ENCODE results near the gene ARHGEF33. TPM values are rescaled to one million over a fixed set of nuclear protein-coding genes. Genes with fewer than 3 reads are reported as not detected.

The ARHGEF33 gene
- total RNA-seq, 2 donors from 2014 or later = 0.14 to 0.19 TPM

DNA sequence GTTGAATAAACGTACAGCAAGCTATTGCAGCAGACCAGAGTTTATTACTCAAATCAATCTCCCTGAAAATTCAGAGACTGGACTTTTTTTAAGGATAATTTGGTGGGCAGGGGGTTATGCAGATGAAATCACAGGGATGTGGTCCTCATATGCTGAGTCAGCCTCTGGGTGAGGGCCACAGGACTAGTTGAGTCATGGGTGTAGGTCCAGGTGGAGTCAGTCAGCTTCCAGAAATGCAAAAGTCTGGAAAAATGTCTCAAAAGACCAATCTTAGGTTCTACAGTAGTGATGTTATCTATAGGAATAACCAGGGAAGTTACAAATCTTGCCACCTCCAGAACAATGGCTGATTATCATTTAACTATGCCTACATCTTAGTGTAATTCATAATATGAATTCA, 51.1 kb downstream of the ARHGEF33 start:
- Mint-ChIP-seq H3K27ac (no peak overlapping the region), H3K36me3 (no peaks in the 10 kb centered on the region), H3K9me3 (no peaks in the 10 kb centered on the region)
- no peak for ATAC-seq
- DNase-seq (ENCODE audit: low spot score in 2 of 2) = no peak

DNA sequence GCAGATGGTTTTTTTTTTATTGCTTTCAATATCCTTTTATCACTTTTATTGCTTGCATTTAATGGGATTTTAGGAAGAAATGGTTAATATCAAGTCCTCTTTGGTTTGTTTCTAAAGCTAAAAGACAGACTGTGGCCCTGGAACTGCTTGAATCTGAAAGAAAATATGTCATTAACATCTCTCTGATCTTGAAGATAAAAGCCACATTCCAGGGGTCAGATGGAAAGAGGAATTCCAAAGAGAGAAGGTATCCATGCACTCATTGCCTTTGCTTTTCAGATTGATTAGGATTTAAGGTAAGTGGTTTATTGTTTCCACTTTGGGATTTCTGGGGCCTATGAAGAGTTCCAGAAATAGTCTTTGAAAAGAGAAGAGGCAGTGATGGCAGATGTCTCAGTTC, 54.1 kb downstream of the ARHGEF33 start:
- H3K27ac Mint-ChIP-seq = no peak overlapping the region
- DNase-seq (ENCODE audit: low spot score in 2 of 2) (no peak), ATAC-seq (no peak)
- no peaks in the 10 kb centered on the region for H3K36me3 Mint-ChIP-seq
- no peaks in the 10 kb centered on the region for H3K9me3 Mint-ChIP-seq

DNA sequence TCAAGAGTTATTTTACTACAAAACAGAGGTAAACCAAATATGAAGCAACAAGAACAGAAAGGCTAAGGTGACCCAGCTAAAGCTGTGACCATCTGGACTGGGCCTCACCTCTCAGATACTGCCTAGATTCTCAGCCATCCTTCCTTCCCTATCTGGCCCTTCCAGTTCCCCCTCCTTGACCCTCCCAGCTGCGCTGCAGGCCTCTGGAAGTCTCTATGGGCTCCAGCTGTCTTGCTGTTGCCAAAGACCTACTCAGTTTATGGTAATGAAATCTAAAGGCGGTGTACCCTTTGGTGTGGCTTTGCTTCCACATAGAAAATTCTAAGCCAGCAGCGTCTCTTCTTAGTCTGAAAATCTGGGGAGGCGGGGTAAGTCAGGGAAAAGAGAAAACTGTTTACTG, 55.7 kb downstream of the ARHGEF33 start:
- no peak for ATAC-seq
- Mint-ChIP-seq H3K27ac (no peak overlapping the region), H3K9me3 (no peaks in the 10 kb centered on the region), H3K36me3 (no peaks in the 10 kb centered on the region)
- no peak for DNase-seq (ENCODE audit: low spot score in 2 of 2)

DNA sequence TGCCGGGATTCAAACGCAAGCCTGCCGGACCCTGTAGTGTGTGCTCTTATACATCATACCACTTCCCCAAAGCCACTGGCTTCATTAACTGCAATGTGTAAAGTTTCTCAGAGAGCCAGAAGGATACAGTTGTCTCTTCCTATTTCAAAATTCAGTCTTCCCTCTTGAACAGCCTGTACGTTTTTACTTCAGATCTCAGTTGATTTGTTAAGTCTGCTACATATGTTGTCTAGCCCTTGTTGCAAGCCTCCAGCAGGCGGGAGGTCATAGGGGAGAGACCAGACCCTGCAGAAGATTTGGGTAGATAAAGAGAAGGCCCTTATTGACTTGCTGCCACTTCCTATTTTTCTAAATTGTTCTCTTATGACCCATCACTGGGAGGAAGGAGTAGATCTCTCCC, 56.2 kb downstream of the ARHGEF33 start:
- DNase-seq (ENCODE audit: low spot score in 2 of 2) (no peak), ATAC-seq (no peak)
- Mint-ChIP-seq H3K27ac (no peak overlapping the region), H3K36me3 (no peaks in the 10 kb centered on the region), H3K9me3 (no peaks in the 10 kb centered on the region)

DNA sequence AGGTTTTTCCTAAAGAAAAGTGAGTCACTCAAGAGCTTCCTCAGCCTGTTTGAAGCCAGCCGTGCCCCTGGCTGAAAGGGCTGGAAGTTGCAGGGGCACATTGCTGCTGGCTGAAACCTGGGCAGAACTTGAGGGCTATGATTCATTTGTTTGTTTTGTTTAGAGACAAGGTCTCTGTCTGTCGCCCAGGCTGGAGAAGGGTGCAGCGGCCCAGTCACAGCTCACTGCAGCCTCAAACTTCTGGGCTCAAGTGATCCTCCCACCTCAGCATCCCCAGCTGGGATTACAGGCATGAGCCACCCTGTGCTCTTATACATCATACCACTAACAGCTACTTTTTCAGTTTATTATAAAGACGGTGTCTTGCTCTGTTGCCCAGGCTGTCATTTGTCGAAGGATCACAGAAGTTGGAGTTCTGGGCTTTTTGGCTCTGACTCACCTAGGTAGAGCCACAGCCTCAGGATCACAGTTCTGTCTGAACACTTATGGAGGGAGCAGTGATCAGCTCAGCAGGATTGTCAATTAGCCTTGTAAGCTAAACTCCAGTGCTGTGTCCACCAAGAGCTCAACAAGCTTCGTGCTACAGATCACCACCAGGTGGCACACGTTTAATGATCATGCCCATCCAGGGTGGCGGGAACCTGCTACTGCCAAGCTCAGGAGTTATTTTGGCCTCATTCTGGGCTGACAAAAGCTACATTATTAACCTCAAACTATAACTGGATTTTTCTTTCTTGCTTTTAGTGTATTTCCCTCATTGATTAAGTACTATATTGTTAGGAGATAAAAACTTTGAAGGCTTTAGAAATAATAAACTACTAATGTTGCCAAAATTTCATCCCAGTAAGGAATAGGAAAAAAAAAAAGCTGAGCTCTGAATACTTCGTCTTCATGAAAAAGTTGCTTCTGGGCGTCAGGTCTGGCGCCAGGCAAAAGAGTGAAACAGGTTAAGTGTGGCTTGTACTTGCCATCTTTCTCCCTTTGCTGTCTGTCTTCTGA, 57.9 kb downstream of the ARHGEF33 start:
- Mint-ChIP-seq H3K27ac (no peak overlapping the region), H3K9me3 (no peaks in the 10 kb centered on the region), H3K36me3 (no peaks in the 10 kb centered on the region)
- ATAC-seq (peak; percentile 71 to 81), DNase-seq (ENCODE audit: low spot score in 2 of 2) (peak in 1 of 2 donors; percentile 70)

DNA sequence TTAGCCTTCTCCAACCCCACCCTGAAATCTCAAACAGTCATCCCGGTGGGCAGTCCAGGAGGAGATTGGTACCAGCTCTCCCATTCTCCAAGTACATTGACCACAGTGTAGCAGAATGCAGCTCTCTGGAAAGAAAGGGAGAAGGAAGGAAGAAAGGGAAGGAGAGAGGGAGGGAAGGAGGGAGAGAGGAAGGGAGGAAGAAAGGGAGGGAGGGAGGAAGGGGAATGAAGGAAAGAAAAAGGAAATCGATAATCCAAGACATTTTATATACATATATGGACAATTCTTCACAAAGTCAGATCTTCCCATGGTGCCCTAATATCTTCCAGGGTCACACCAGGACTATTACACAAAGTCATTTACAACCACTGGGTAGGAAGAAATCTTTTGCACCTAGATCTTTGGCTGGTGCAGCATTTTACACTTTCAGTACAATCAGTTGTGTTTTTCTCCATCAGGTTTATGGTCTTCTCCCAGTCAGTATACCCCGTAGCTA, 58.8 kb downstream of the ARHGEF33 start:
- no peak overlapping the region for H3K27ac Mint-ChIP-seq
- no peaks in the 10 kb centered on the region for H3K36me3 Mint-ChIP-seq
- ATAC-seq (no peak), DNase-seq (ENCODE audit: low spot score in 2 of 2) (no peak)
- H3K9me3 Mint-ChIP-seq = no peaks in the 10 kb centered on the region

DNA sequence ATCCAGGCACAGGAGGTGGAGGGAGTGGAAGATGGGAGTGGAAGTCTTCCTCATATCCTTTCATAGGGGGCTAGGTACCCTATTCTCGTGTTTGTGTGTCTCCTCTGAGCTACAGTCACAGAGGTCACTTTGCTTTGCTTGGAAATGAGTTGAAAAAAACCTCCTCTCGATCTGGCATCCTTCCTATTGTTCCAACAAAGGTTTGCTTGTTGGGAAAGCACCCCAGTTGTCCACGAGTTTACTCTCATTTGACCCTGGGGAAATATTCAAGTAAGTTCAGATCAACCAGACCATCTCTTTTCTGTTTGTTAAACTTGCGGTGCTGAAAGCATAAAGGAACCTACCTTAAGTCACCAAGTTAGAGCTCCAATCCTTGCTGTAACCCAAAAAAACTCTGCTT, 59.3 kb downstream of the ARHGEF33 start:
- ATAC-seq (no peak), DNase-seq (ENCODE audit: low spot score in 2 of 2) (no peak)
- peak overlapping the region in 1 of 2 donors; percentile 48 for H3K27ac Mint-ChIP-seq
- no peaks in the 10 kb centered on the region for H3K36me3 Mint-ChIP-seq
- no peaks in the 10 kb centered on the region for H3K9me3 Mint-ChIP-seq

DNA sequence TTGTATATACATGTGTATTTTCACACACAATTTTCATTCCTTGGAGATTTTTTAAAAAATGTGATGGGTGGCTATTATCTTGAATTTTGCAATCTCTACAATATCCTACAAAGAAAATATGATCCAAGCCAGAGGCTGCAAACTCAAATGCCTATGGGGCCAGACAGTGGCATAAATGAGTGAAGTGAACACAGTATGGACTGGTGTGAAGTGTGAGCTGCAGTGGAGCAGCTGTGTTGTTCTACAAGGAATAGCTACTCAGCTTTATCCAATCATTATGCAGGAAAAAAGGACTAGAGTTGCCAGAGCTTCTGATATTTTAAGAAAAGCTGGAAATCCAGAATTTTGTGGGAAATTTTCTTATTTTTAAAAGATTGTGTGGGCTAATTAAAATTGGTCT, 62.1 kb downstream of the ARHGEF33 start:
- H3K36me3 Mint-ChIP-seq = no peaks in the 10 kb centered on the region
- no peaks in the 10 kb centered on the region for H3K9me3 Mint-ChIP-seq
- H3K27ac Mint-ChIP-seq = no peak overlapping the region
- ATAC-seq (no peak), DNase-seq (ENCODE audit: low spot score in 2 of 2) (no peak)

DNA sequence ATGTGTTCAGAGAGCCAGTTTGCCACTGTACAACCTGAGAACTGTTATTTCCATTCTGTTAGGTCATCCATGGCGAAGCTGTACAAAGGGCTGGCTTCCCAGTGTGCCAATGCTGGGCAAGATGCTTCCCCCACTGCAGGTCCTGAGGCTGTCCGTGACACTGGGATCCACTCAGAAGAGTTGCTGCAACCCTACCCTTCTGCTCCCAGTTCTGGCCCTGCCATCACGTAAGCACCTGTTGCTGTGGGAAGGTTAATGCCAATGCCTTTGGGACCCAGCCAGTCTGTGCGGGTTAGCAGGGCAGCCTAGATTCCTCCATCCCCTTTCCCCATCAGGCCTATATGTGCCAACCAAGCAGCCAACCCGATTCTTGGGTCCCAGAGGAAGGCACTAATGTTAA, 68.3 kb downstream of the ARHGEF33 start:
- ATAC-seq (no peak), DNase-seq (ENCODE audit: low spot score in 2 of 2) (no peak)
- Mint-ChIP-seq H3K27ac (no peak overlapping the region), H3K9me3 (no peaks in the 10 kb centered on the region), H3K36me3 (peaks cover 0 to 16% of the 10 kb centered on the region in 2 donors)

DNA sequence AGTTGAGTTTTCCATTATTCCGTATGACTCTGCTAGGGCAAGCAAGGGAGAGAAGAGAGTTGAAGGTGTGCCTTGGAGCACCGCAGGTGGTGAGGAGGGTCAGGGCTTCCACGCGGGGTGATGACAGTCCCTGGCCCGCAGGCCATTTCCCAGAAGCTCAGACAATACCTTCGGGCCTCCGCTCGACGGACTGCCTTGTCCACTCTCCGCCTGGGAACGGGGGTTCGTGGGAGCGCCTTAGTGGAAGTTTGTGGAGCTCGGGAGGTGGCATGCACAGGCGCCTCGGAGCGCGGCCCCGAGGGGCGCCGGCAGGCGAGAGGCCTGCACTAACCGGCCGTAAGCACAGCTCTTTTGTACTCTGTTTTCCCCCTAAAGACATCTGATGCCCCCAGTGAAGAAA, 69.8 kb downstream of the ARHGEF33 start:
- DNase-seq (ENCODE audit: low spot score in 2 of 2) (no peak), ATAC-seq (no peak)
- peaks cover 0 to 16% of the 10 kb centered on the region in 2 donors for H3K36me3 Mint-ChIP-seq
- H3K9me3 Mint-ChIP-seq = no peaks in the 10 kb centered on the region
- H3K27ac Mint-ChIP-seq = no peak overlapping the region

DNA sequence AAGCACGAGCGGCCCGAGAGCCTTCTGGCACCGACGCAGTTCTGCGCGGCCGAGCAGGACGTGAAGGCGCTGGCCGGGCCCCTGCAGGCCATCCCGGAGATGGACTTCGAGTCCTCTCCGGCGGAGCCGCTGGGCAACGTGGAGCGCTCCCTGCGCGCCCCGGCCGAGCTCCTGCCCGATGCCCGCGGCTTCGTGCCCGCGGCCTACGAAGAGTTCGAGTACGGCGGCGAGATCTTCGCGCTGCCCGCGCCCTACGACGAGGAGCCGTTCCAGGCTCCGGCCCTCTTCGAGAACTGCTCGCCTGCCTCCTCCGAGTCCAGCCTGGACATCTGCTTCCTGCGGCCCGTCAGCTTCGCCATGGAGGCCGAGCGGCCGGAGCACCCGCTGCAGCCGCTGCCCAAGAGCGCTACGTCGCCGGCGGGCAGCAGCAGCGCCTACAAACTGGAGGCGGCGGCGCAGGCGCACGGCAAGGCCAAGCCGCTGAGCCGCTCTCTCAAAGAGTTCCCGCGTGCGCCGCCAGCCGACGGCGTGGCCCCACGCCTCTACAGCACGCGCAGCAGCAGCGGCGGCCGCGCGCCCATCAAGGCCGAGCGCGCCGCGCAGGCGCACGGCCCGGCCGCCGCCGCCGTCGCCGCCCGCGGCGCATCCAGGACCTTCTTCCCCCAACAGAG, 70.4 kb downstream of the ARHGEF33 start:
- Mint-ChIP-seq H3K9me3 (no peaks in the 10 kb centered on the region), H3K27ac (no peak overlapping the region), H3K36me3 (peaks cover 0 to 16% of the 10 kb centered on the region in 2 donors)
- peak; percentile 93 to 99 for ATAC-seq
- DNase-seq (ENCODE audit: low spot score in 2 of 2) = peak; percentile 59 to 71

DNA sequence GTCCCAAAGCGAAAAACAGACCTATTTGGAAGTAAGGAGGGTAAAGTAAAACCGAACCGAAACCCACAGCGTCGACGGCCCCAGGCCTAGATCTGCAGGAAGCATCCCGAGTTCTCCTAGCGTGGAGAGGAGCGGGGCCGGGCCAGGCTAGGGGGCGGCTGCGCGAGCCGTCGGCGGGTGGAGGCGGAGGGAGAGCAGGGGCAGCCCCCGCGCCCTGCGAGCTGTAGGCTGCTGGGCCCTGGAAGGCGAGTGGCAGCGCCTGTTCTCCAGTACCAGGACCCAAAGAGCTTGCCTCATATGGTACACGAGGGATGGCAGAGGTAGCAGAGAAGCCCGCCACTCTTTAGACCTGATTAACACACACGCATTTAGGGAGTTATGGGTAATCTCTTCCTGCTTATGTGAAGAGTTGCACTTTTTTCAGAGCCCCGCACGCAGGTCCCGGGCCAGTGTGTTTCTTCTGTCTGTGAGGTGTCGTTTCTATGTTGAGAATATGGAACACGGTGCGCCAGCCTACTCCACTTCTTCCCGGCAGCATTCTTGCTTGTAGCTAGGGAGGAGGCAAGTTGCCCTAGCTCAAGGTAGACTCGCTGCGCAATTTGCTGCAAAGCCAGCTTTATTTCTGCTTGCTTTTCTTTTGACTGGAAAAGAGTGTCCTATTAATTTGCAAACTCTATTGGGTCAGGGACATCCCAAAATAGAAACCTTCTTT, 71.1 kb downstream of the ARHGEF33 start:
- peak in 1 of 2 donors; percentile 47 for ATAC-seq
- Mint-ChIP-seq H3K9me3 (no peaks in the 10 kb centered on the region), H3K27ac (no peak overlapping the region), H3K36me3 (peaks cover 0 to 16% of the 10 kb centered on the region in 2 donors)
- no peak for DNase-seq (ENCODE audit: low spot score in 2 of 2)

DNA sequence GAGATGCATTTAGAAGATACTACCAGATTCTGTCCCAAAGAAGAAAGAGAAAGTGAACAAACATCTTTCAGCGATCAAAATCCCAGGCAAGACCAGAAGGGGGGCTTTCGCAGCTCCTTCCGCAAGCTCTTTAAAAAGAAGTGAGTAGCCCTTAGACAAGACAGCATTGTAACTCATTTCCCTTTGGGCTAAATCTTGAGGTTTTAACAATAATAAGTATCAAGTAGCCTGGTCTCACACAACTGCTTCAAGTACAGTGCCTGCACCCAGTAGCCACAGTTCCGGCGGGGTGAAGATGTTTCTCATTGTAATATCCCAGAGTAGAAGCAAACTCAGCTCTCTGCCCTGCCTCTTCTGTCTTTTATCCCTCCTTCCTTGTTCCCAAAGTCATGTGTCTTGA, 76.3 kb downstream of the ARHGEF33 start:
- DNase-seq (ENCODE audit: low spot score in 2 of 2) (no peak), ATAC-seq (no peak)
- peaks cover 0 to 8% of the 10 kb centered on the region in 2 donors for H3K36me3 Mint-ChIP-seq
- no peak overlapping the region for H3K27ac Mint-ChIP-seq
- no peaks in the 10 kb centered on the region for H3K9me3 Mint-ChIP-seq

DNA sequence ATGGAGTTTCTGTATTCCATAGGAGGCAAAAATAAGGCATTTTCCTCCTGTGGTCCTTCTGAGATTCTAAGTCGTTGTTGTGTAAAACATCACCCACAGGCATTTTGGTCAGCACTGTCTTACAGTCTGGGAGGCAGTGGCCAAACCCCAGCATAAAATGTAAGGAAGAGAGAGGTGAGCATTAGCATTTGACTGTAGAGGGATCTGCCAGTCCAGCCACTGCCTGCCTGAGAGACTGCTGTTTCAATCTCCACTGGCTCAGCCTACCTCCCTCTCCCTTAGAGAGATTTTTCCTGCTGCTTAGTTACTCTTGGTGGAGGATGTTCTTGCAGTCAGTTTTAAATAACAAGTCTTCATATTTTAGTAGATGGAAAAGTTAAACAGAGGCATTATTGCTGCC, 77.0 kb downstream of the ARHGEF33 start:
- ATAC-seq = no peak
- H3K9me3 Mint-ChIP-seq = no peaks in the 10 kb centered on the region
- H3K36me3 Mint-ChIP-seq = peaks cover 0 to 1% of the 10 kb centered on the region in 2 donors
- no peak for DNase-seq (ENCODE audit: low spot score in 2 of 2)
- peak overlapping the region in 1 of 2 donors; percentile 34 for H3K27ac Mint-ChIP-seq

DNA sequence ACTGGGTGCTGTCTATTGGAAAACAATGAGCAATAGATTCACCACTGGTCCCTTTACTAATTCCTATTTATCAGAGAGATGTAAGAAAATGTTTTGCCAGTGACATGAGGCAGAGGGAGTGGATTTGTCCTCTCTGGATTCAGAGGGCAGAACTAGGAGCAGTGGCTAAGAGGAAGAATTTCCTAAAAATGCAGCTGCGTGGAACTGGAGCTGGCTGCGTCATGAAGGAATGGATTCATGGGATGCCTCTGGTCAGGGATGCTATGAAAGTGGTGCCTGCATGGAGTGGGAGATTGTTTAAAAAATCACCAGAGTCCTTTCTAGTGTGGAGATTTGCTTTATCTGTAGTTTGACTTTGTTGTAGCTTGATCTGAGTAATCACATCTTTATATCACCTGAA, 78.3 kb downstream of the ARHGEF33 start:
- Mint-ChIP-seq H3K9me3 (no peaks in the 10 kb centered on the region), H3K27ac (no peak overlapping the region), H3K36me3 (no peaks in the 10 kb centered on the region)
- ATAC-seq = no peak
- DNase-seq (ENCODE audit: low spot score in 2 of 2) = no peak

DNA sequence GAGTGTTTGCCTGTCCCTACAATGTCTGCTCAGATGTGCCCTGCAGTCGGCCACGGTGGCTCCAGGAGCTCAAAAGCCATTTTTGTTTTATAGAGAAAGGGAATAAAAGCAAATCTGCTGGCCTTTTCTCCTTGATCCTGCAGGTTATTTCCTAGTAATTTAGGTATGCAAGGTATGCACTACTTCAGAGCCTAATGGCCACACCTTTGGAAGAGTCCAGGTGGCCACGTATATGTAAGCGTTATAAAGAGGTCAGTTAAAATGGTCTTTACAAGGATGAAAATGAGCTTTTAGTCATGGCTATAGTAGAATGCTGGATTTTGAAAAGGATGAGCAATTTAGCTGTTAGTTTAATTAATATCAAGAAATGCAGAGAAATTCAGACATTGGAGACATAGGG, 81.7 kb downstream of the ARHGEF33 start:
- H3K27ac Mint-ChIP-seq = no peak overlapping the region
- ATAC-seq = no peak
- H3K36me3 Mint-ChIP-seq = no peaks in the 10 kb centered on the region

DNA sequence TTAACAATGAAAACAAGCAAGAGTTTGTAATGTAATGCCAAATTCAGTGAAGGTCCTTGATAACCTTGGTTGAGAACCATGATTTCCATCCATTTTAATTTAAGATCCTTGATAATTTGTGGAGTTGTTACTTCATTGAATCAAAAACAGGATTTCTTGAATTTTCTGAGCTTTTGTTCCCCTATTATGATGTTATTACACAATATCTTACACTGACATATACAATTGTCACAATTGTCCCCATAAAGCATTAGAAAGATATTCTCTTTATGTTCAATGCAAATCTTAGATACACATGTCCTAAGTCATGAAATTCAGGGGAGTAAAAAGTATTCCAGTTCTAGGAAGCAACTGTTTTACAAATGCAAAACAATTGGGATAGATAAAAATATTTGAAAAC, 83.6 kb downstream of the ARHGEF33 start:
- H3K36me3 Mint-ChIP-seq = no peaks in the 10 kb centered on the region
- ATAC-seq (no peak), DNase-seq (ENCODE audit: low spot score in 2 of 2) (no peak)
- no peak overlapping the region for H3K27ac Mint-ChIP-seq
- no peaks in the 10 kb centered on the region for H3K9me3 Mint-ChIP-seq

More for the DNA sequence above, 81.7 kb downstream of the ARHGEF33 start:
- no peak for DNase-seq (ENCODE audit: low spot score in 2 of 2)
- H3K9me3 Mint-ChIP-seq = no peaks in the 10 kb centered on the region

Data from activated naive CD4-positive, alpha-beta T cell treated with anti-CD3 and anti-CD28 coated beads, Interleukin-2, amount 50 U/mL, for 72 hours (primary cell).